Cardiac muscle cell (in vitro differentiated cells and primary cell): ENCODE measurements around the gene KAT5. TPM values are rescaled to one million over a fixed set of nuclear protein-coding genes. Genes with fewer than 3 reads are reported as not detected.

Source experiments
- DNase-seq, 2 donors: peaks; one replicate each; pipeline versions ENCODE4 v3.0.0 to v3.0.0-alpha.2; 2010 to 2017; ENCODE audit warnings: low read depth in 1 of 2, low spot score in 1 of 2
- H3K27ac ChIP-seq: fragments of 200-600 bp; sonication (generic); 2 replicates; pipeline ENCODE4 v1.5.1; 2016
- H3K27me3 ChIP-seq: fragments of 200-600 bp; sonication (generic); 2 replicates; pipeline ENCODE4 v1.6.0; 2016; ENCODE audit warnings: control low read depth
- H3K36me3 ChIP-seq: fragments of 200-600 bp; sonication (generic); 2 replicates; pipeline ENCODE4 v1.5.1; 2016; ENCODE audit warnings: control low read depth
- H3K4me1 ChIP-seq: fragments of 200-600 bp; sonication (generic); 2 replicates; pipeline ENCODE4 v1.8.1; 2017; ENCODE audit warnings: low read depth, mild to moderate bottlenecking, mixed run types
- H3K4me3 ChIP-seq: fragments of 200-600 bp; sonication (generic); 2 replicates; pipeline ENCODE4 v1.5.1; 2016; ENCODE audit warnings: mild to moderate bottlenecking
- H3K9me3 ChIP-seq: fragments of 200-600 bp; sonication (generic); 2 replicates; pipeline ENCODE4 v1.5.1; 2017; ENCODE audit warnings: low read depth, mild to moderate bottlenecking, control low read depth
- polyA plus RNA-seq: library from polyadenylated mRNA; unstranded; fragments of >200 nt; fragmentation: Nextera tagmentation; extraction: Ambion mirVana; gene quantifications from 2 replicates; pipeline ENCODE4 v1.2.1, GENCODE V29; 2016
- total RNA-seq: library from RNA; depleted of rRNA; stranded (reverse); fragments of >200 nt; gene quantifications from 2 replicates; pipeline ENCODE4 v1.2.3, GENCODE V29; 2016
- TF ChIP-seq, protein P1 (sequence below): IDR thresholded peaks from 2 replicates; pipeline ENCODE4 v1.5.1; 2012; ENCODE audit warnings: low read depth, mild to moderate bottlenecking, low read length

Gene KAT5
- total and polyA plus RNA-seq, 2 experiments from 2014 or later: 51.4 to 63.7 TPM

DNA sequence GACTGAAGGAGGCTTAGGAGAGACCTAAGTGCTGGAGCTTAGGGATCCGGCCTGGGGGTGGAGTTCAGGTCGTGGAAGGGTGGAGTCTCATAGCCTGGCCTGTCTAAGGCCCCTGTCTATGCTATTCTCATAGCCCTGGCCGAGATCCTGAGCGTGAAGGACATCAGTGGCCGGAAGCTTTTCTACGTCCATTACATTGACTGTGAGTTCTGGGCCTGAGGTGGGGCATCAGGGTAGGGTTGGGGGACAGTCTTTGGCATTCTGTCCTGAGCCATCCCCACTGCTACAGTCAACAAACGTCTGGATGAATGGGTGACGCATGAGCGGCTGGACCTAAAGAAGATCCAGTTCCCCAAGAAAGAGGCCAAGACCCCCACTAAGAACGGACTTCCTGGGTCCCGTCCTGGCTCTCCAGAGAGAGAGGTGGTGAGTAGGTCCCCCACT is 603 bp downstream of the KAT5 start:
- Histone ChIP-seq H3K9me3 (no peaks in the 10 kb centered on the region), H3K4me1 (no peaks in the 10 kb centered on the region), H3K27me3 (no peaks in the 10 kb centered on the region), H3K4me3 (peak overlapping the region; percentile 54), H3K36me3 (peaks cover 28% of the 10 kb centered on the region), H3K27ac (peak overlapping the region; percentile 99)
- no peak for DNase-seq
- TF ChIP-seq, protein P1, sequence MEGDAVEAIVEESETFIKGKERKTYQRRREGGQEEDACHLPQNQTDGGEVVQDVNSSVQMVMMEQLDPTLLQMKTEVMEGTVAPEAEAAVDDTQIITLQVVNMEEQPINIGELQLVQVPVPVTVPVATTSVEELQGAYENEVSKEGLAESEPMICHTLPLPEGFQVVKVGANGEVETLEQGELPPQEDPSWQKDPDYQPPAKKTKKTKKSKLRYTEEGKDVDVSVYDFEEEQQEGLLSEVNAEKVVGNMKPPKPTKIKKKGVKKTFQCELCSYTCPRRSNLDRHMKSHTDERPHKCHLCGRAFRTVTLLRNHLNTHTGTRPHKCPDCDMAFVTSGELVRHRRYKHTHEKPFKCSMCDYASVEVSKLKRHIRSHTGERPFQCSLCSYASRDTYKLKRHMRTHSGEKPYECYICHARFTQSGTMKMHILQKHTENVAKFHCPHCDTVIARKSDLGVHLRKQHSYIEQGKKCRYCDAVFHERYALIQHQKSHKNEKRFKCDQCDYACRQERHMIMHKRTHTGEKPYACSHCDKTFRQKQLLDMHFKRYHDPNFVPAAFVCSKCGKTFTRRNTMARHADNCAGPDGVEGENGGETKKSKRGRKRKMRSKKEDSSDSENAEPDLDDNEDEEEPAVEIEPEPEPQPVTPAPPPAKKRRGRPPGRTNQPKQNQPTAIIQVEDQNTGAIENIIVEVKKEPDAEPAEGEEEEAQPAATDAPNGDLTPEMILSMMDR: no peak

DNA sequence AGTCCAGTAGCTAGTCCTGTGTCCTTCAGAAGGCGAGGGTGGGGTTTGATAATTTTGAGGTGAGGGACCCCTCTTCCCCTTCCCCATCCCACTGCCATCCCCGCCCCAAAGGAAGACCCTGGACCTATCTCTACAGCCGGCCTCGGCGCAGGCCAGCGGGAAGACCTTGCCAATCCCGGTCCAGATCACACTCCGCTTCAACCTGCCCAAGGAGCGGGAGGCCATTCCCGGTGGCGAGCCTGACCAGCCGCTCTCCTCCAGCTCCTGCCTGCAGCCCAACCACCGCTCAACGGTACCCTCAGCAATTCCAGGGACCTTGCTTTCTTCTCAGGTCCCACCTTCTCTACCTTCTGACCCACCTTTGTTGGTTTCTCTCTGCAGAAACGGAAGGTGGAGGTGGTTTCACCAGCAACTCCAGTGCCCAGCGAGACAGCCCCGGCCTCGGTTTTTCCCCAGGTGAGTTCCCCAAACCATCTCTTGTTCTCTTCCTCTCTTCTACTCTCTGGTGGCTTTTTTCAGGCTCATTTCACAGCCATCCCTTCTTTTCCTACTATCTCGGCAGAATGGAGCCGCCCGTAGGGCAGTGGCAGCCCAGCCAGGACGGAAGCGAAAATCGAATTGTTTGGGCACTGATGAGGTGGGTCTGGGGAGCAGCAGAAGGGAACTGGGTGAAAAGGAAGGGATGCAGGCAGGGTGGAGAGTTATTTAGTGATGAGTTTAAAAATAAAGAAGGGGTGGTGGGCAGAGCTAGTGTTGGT is 1.3 kb downstream of the KAT5 start:
- H3K4me3 ChIP-seq: no peak overlapping the region
- peaks cover 29% of the 10 kb centered on the region for H3K36me3 ChIP-seq
- TF ChIP-seq, protein P1: no peak

DNA sequence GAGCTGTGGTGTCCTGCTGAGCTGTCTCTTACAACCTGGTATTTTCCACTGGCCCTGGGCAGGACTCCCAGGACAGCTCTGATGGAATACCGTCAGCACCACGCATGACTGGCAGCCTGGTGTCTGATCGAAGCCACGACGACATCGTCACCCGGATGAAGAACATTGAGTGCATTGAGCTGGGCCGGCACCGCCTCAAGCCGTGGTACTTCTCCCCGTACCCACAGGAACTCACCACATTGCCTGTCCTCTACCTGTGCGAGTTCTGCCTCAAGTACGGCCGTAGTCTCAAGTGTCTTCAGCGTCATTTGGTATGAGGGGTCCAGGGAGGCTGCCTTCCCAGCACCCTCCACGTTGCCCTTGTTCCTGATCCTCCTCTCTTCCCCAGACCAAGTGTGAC is 2.4 kb downstream of the KAT5 start:
- no peak overlapping the region for H3K4me3 ChIP-seq
- H3K9me3 ChIP-seq: no peaks in the 10 kb centered on the region
- H3K27ac ChIP-seq: no peak overlapping the region
- peaks cover 32% of the 10 kb centered on the region for H3K36me3 ChIP-seq
- no peaks in the 10 kb centered on the region for H3K27me3 ChIP-seq
- TF ChIP-seq, protein P1: no peak
- H3K4me1 ChIP-seq: peaks cover 2% of the 10 kb centered on the region
- DNase-seq: no peak

More for the DNA sequence above, 1.3 kb downstream of the KAT5 start:
- Histone ChIP-seq H3K4me1 (no peaks in the 10 kb centered on the region), H3K27ac (no peak overlapping the region), H3K9me3 (no peaks in the 10 kb centered on the region), H3K27me3 (no peaks in the 10 kb centered on the region)
- no peak for DNase-seq

DNA sequence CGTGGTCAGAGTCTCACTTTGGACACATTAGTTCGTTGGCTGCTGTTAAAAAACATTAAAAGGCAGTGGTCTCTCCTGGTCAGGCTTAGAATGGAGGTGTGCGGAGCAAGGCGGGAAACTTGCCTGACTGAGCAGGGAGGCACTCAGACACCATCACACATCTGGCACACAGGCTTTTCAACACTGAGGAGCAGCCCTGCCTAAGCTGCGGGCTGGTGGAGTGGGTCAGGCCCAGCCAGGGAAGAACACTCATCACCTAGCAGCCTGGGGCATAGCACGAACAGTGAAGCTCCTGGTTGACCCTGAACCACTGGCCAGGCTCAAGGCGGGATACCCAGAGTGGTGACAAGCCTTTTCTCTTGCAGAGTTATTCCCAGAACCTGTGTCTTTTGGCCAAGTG is 4.2 kb downstream of the KAT5 start:
- peaks cover 4% of the 10 kb centered on the region for H3K4me1 ChIP-seq
- peaks cover 32% of the 10 kb centered on the region for H3K36me3 ChIP-seq
- TF ChIP-seq, protein P1: no peak
- no peak for DNase-seq
- no peaks in the 10 kb centered on the region for H3K9me3 ChIP-seq
- H3K4me3 ChIP-seq: no peak overlapping the region
- no peaks in the 10 kb centered on the region for H3K27me3 ChIP-seq
- no peak overlapping the region for H3K27ac ChIP-seq

DNA sequence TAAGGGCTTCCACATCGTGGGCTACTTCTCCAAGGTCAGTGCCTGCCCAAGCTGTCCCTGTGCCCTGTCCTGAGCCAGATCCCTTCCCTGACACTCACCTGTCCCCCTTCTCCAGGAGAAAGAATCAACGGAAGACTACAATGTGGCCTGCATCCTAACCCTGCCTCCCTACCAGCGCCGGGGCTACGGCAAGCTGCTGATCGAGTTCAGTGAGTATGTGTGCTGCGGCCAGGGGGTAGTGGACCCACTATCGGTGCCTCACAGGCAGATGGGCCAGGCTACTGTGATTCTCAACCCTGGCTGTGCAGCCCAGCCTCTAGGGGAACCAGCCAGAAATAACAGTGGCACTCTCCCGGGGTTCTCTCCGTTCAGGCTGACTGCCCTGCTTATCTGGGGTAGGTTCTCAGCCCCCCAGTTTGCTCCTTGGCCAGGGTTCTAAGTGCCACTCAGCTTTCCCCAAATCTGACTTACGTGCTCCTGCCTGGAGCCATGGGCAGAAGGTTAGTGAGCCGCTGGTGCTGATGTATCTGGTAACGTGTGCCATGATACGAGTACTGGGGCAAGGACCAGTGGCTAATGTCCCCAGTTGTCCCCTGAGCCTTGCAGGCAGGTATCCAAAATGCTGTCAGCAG is 4.8 kb downstream of the KAT5 start:
- Histone ChIP-seq H3K4me1 (peaks cover 4% of the 10 kb centered on the region), H3K36me3 (peaks cover 32% of the 10 kb centered on the region), H3K4me3 (no peak overlapping the region), H3K27me3 (no peaks in the 10 kb centered on the region), H3K9me3 (no peaks in the 10 kb centered on the region), H3K27ac (no peak overlapping the region)
- TF ChIP-seq, protein P1: no peak
- no peak for DNase-seq
